Jurkat, Clone E6-1 (cell line): ENCODE results near the gene BACE1-AS.

Experiments used
- DNase-seq: peaks from one replicate; pipeline ENCODE4 v3.0.0-alpha.2; 2011; ENCODE audit warnings: low read depth, low spot score
- H3K4me3 ChIP-seq: 2 replicates; pipeline ENCODE4 v1.5.1; 2011; ENCODE audit warnings: mild to moderate bottlenecking, low read length, control low read depth, moderate library complexity

The BACE1-AS gene

DNA sequence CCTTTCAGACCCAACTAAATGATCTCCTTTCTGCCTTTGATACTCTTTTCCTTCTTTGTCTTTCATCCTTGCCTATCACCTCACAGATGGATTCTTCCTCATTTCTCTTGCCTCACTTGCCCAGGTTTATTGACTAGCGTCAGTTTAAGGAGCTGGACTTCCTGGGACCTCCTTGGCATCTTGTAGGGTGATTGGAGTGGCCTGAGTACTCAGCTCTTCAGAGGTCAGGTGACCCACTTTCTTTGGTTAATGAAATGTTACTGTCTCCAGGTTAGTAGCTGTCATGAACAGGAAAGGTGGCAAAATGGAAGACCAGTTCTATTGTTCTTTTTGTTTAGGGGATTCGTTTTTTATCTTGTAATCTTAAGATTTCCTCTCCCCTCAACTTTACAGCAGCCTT, 4.6 kb upstream of the BACE1-AS start:
- no peak for DNase-seq
- H3K4me3 ChIP-seq = no peak overlapping the region

- no peak for DNase-seq
- H3K4me3 ChIP-seq = no peak overlapping the region
These were observed 3.5 kb upstream of the BACE1-AS start for GRCh38 chr11:117287668-117288067.

DNA sequence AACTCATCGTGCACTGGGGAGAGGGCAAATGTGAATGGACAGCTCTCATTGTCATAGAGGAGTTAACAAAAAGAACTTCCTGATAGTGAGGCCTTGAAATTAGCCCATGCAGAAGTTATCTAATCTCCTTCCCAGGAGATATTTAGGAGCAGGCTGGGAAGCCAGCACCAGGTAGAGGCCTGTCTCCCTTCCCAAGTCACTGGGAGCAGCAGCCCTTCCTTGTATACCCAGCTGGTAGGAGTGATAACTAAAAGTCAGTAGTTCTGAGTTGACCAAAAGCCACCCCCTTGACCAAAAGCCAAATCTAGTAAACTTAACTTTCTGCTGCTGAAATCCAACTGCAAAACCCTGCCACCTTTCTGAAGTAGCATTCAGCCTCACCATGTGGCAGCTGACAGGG, 1.4 kb upstream of the BACE1-AS start:
- DNase-seq = no peak
- no peak overlapping the region for H3K4me3 ChIP-seq

GRCh38 chr11:117292616-117293015, 1.5 kb downstream of the BACE1-AS start:
- H3K4me3 ChIP-seq = no peak overlapping the region

GRCh38 chr11:117295438-117296137, 4.4 kb downstream of the BACE1-AS start:
- DNase-seq = no peak
- H3K4me3 ChIP-seq = no peak overlapping the region

More at GRCh38 chr11:117292616-117293015, 1.5 kb downstream of the BACE1-AS start:
- DNase-seq = no peak

DNA sequence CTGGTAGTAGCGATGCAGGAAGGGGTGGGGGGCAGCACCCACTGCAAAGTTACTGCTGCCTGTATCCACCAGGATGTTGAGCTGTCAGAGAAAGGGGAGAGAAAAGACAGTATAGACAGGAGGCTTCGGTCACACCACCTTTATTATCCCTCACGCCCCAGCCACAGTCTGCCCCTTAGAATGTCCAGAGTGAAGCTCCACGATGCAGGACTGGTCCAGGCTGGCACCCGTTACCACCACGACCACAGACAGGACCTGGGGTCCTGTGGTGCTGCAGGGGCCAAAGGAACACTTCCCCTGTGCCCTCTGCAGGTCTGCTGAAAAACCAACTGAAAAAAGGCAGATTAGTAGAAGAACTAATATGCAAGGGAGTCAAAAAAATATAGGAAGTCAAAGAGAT, 5.7 kb downstream of the BACE1-AS start:
- no peak overlapping the region for H3K4me3 ChIP-seq
- no peak for DNase-seq

GRCh38 chr11:117298195-117298594, 7.0 kb downstream of the BACE1-AS start:
- DNase-seq = no peak
- H3K4me3 ChIP-seq = no peak overlapping the region

- H3K4me3 ChIP-seq = no peak overlapping the region
- no peak for DNase-seq
These were observed 8.5 kb downstream of the BACE1-AS start for GRCh38 chr11:117299351-117300282.

GRCh38 chr11:117300283-117300663, 9.1 kb downstream of the BACE1-AS start:
- DNase-seq = no peak
- no peak overlapping the region for H3K4me3 ChIP-seq

DNA sequence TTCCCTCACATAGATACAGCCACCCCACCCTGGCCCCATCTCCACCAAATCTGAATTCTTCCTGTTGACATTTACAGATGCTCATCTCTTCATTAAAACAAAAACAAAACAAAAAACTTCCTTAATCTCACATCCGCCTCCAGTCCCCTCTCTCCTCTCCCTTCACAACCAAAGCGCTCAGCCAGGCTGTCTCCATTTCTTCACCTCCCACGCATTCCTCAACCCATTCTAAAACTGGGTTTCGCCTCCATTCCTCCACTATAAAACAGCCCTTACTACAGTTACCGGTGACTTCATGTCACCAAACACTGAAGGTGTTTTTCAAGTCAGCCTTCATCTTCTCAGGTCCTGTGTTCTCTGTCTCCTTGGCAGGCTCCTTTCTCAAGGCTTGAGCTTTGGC, 9.6 kb downstream of the BACE1-AS start:
- DNase-seq = no peak
- no peak overlapping the region for H3K4me3 ChIP-seq

DNA sequence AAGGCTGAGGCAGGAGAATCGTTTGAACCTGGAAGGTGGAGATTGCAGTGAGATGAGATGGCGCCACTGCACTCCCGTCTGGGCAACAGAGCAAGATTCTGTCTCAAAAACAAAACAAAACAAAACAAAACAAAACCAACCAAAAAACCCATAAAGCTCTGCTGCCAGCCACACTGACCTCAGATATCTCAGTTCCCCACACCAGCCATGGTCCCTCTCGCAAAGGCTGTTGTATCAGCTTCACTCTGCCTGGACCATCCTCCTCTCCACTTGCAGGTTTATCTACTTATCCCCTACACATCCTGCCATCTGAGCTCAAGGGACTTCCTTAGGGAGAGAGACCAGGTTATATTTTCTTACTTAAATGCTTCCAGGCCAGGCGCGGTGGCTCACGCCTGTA, 11.1 kb downstream of the BACE1-AS start:
- no peak for DNase-seq
- no peak overlapping the region for H3K4me3 ChIP-seq

GRCh38 chr11:117303101-117303500, 12.0 kb downstream of the BACE1-AS start:
- DNase-seq = no peak
- no peak overlapping the region for H3K4me3 ChIP-seq

DNA sequence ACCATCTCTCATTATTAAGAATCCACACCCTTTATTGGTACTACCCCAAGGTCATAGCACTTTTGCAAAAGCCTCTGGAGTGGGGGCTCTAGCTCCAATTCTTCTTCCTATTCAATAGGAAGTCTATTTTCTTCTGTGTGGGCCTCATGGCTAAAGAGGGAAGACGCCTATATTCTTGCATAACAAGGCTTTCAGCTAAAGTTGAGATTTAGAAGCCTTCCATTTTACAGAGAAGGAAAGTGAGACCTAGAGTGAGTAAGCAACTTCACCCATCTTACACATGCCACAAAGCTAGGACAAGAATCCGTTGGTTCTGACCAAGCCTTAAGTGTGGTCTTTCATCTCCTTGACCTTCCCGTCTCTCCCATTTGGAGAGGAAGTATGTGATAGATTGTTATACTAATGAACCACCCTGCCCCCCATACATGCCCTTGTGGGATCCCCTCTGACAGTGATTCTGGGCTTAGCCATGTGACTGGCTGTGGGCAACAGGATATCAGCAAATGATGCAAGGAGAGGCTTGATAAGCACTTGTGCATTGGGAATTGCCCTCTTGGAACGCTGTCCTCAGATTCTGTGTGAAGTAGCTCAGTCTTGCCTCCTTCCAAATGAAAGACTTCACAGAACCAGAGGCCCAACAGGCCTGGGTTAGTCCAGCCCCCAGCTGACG, 12.6 kb downstream of the BACE1-AS start:
- no peak overlapping the region for H3K4me3 ChIP-seq
- no peak for DNase-seq

GRCh38 chr11:117305145-117305544, 14.0 kb downstream of the BACE1-AS start:
- no peak overlapping the region for H3K4me3 ChIP-seq
- no peak for DNase-seq

- no peak for DNase-seq
- H3K4me3 ChIP-seq = no peak overlapping the region
These were observed 18.2 kb downstream of the BACE1-AS start for GRCh38 chr11:117309310-117309709.

DNA sequence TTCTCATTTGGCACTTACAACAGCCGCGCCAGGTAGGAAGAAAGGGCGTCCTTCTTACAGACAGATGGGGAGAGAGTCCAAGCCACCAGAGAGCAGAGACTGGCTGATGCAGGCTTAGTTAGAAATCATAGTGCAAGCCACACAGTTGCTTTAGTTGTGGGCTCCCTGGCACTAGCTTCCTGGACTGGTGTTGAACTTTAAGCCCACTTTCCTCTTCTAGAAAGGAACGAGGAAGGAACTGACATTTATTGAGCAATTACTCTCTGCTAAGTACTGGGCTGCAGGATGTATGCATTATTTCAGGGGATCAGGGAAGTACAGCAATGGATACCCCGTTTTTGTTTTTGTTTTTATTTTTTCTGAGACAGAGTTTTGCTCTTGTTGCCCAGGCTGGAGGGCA, 21.9 kb downstream of the BACE1-AS start:
- H3K4me3 ChIP-seq = no peak overlapping the region
- DNase-seq = no peak

- no peak for DNase-seq
These were observed 23.0 kb downstream of the BACE1-AS start for GRCh38 chr11:117313828-117314768.

DNA sequence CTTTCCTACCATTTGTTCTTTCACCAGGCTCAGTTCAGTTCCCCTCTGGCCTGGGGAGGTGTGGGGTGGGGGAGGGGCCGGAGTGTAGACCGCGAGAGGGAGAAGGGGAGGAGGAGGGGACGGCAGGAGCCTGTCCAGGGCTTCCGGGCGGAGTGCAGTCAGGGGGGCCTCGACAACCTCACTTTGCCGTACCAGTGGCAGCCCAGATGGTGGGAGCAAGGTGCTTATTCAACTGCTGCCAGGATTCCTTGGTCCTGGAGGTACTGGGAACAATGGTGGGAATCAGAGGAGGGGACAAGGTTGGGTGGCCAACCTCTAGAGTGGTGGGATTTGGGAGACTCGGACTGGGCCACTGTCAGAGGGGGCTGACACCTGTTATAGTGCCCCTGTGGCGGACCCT, 23.7 kb downstream of the BACE1-AS start:
- DNase-seq = no peak
- no peak overlapping the region for H3K4me3 ChIP-seq

More at GRCh38 chr11:117313828-117314768, 23.0 kb downstream of the BACE1-AS start:
- H3K4me3 ChIP-seq = no peak overlapping the region
